ENCODE data around the gene CIAPIN1.

GRCh38 chr16:57432989-57433388 lies 14.2 kb downstream of the CIAPIN1 start:
- no peak for TF ChIP-seq CTCF (IDR thresholded peaks at IDR 0.05; ENCODE audit: insufficient read depth, low read length)
- no peak for TF ChIP-seq REST (IDR thresholded peaks at IDR 0.05; ENCODE audit: insufficient replicate concordance, low read depth)
- TF ChIP-seq POLR2AphosphoS5 (IDR thresholded peaks at IDR 0.05; ENCODE audit: low read depth): no peak
